ENCODE measurements around the gene IER3. TPM values are rescaled to one million over a fixed set of nuclear protein-coding genes. Genes with fewer than 3 reads are reported as not detected.

IER3 gene
- total and polyA plus RNA-seq, 2 of the 13 experiments (the other 11 are each of a cell fraction or from before 2014, with no cell fraction given), result 51.1 to 131 TPM

DNA sequence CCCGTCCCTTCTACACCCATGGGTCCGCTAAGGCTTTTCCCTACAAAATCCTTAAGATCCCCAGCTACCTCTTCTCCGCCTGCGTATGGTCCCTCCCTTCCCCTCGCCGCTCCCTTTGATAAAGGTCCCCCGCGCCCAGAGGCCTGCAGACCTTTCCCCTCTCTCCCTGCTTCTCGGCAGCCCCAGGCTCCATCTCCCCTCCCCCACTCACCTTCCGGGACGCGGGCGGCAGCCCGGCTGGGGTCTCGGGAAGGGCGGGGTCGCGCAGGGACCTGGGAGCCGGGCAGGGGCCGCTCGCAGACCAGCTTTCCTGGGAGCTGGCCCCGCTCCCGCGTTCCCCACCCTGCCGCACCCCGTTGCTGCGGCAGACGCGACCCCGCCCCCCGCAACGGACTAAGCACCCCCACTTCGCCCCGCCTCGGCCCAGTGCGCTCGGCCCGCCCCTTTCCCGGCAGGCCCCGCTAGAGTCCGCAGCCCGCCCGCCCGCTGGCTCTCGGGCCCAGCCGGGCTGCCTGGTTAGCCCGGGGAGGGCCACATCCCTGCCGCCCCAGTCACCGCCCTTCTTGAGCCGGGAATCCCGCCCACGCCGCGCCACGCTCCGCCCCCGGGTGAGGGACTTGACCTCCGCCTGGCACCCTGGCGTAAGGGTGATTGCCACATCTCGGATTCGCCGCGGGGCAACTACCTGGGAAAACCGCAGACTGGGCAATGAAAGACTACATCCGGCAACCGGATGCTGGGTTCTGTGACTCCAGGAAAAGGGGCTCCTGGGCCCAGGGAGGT is 1.8 kb downstream of the IER3 start, which contains the start of gene FLOT1 (continued):
- TF ChIP-seq ZBTB40 (IDR thresholded peaks at IDR 0.05) (no peak), ZBTB40 (CRISPR knock-in tag; IDR thresholded peaks at IDR 0.05) (peak; percentile 78), ZNF660 (CRISPR knock-in tag; IDR thresholded peaks at IDR 0.05; ENCODE audit: borderline replicate concordance, low read depth) (no peak), ZNF451 (CRISPR knock-in tag; IDR thresholded peaks at IDR 0.05) (peak; percentile 79), TAF1 (CRISPR knock-in tag; IDR thresholded peaks at IDR 0.05) (peak; percentile 63), CBX5 (CRISPR knock-in tag; IDR thresholded peaks at IDR 0.05; ENCODE audit: borderline replicate concordance) (0 out of 2 replicates have a peak, but pooled peaks have one; percentile 43), SALL1 (CRISPR knock-in tag; IDR thresholded peaks at IDR 0.05) (peak; percentile 95), ZNF746 (CRISPR knock-in tag; IDR thresholded peaks at IDR 0.05) (peak; percentile 49), ZFP36L2 (CRISPR knock-in tag; IDR thresholded peaks at IDR 0.05) (no peak; the same call in 1 of the 2 replicates), ZNF609 (CRISPR knock-in tag; IDR thresholded peaks at IDR 0.05; ENCODE audit: borderline replicate concordance) (peak; percentile 88), EED (CRISPR knock-in tag; IDR thresholded peaks at IDR 0.05) (peak; percentile 86), SALL2 (CRISPR knock-in tag; IDR thresholded peaks at IDR 0.05) (peak; percentile 91), ZNF180 (CRISPR knock-in tag; IDR thresholded peaks at IDR 0.05; ENCODE audit: borderline replicate concordance, low read depth) (no peak; the same call in 1 of the 2 replicates), NFE2 (CRISPR knock-in tag; IDR thresholded peaks at IDR 0.05) (peak; percentile 42; the same call in 1 of the 2 replicates), ZNF205 (CRISPR knock-in tag; IDR thresholded peaks at IDR 0.05) (peak; percentile 88), ZNF432 (CRISPR knock-in tag; IDR thresholded peaks at IDR 0.05; ENCODE audit: borderline replicate concordance) (no peak)
